Activated CD4-positive, alpha-beta T cell treated with anti-CD3 and anti-CD28 coated beads, Interleukin-2, amount 50 U/mL, for 4 hours (primary cell): ENCODE data around the gene TTLL8.
A peak's percentile ranks its signal among the peaks of the same experiment; 100 is the strongest.

Experiments
- DNase-seq, 2 experiments: peaks; one replicate each; pipeline ENCODE4 v3.0.0-alpha.2; 2020

The TTLL8 gene

GRCh38 chr22:50016308-50016987, 41.6 kb downstream of the TTLL8 start:
- no peak for DNase-seq

GRCh38 chr22:50015451-50016307, 42.4 kb downstream of the TTLL8 start:
- no peak for DNase-seq

- DNase-seq = no peak
Observed at GRCh38 chr22:50014655-50015401, 43.3 kb downstream of the TTLL8 start.

- DNase-seq = no peak
Observed at GRCh38 chr22:50014053-50014501, 44.0 kb downstream of the TTLL8 start.

GRCh38 chr22:50012211-50013181, 45.6 kb downstream of the TTLL8 start, which contains the start of gene IL17REL:
TSS of gene IL17REL (minus strand) at chr22:50012765. CDS start at chr22:50012646, 119 bp downstream.
- DNase-seq = no peak

- no peak for DNase-seq
Observed at GRCh38 chr22:50011447-50012210, 46.5 kb downstream of the TTLL8 start.

GRCh38 chr22:50010676-50011446, 47.2 kb downstream of the TTLL8 start:
- DNase-seq = peak; percentile 61 to 73

GRCh38 chr22:50009765-50010675, 48.1 kb downstream of the TTLL8 start:
- no peak for DNase-seq

- no peak for DNase-seq
Observed at GRCh38 chr22:50009251-50009650, 48.8 kb downstream of the TTLL8 start.

GRCh38 chr22:50008151-50009040, 49.7 kb downstream of the TTLL8 start:
- no peak for DNase-seq

- no peak for DNase-seq
Observed at GRCh38 chr22:50007057-50007511, 51.0 kb downstream of the TTLL8 start.

GRCh38 chr22:50004918-50005317, 53.2 kb downstream of the TTLL8 start:
- DNase-seq = no peak

GRCh38 chr22:50002791-50003190, 55.3 kb downstream of the TTLL8 start:
- no peak for DNase-seq

- DNase-seq = no peak
Observed at GRCh38 chr22:50001388-50002231, 56.5 kb downstream of the TTLL8 start.

- no peak for DNase-seq
Observed at GRCh38 chr22:50000587-50001387, 57.3 kb downstream of the TTLL8 start.

- no peak for DNase-seq
Observed at GRCh38 chr22:49999946-50000586, 58.0 kb downstream of the TTLL8 start.
